ENCODE measurements around the gene SPATA45.

DNA sequence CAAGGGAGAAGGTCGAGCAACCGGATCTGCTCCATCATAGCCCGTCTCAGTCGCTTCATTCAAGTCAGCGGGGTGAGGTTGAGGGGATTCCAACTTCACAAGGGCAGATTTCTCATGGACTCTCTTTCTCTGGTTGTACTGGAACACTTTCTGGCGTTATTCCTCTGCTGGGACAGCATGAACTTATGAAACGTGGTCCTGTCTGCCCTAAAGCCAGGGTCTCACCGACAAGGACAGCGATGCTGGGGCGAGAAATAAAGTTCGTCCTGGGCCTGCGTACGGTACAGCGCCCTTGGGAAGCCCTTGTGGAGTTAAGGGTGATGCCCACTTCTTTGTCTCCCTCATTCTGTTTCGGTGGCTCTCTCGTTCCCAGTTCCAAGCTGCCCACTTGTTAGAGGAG, 9.3 kb upstream of the SPATA45 start:
- no peak for TF ChIP-seq TEAD4 (IDR thresholded peaks at IDR 0.05; ENCODE audit: borderline replicate concordance, insufficient read depth)
- TF ChIP-seq, protein P1, sequence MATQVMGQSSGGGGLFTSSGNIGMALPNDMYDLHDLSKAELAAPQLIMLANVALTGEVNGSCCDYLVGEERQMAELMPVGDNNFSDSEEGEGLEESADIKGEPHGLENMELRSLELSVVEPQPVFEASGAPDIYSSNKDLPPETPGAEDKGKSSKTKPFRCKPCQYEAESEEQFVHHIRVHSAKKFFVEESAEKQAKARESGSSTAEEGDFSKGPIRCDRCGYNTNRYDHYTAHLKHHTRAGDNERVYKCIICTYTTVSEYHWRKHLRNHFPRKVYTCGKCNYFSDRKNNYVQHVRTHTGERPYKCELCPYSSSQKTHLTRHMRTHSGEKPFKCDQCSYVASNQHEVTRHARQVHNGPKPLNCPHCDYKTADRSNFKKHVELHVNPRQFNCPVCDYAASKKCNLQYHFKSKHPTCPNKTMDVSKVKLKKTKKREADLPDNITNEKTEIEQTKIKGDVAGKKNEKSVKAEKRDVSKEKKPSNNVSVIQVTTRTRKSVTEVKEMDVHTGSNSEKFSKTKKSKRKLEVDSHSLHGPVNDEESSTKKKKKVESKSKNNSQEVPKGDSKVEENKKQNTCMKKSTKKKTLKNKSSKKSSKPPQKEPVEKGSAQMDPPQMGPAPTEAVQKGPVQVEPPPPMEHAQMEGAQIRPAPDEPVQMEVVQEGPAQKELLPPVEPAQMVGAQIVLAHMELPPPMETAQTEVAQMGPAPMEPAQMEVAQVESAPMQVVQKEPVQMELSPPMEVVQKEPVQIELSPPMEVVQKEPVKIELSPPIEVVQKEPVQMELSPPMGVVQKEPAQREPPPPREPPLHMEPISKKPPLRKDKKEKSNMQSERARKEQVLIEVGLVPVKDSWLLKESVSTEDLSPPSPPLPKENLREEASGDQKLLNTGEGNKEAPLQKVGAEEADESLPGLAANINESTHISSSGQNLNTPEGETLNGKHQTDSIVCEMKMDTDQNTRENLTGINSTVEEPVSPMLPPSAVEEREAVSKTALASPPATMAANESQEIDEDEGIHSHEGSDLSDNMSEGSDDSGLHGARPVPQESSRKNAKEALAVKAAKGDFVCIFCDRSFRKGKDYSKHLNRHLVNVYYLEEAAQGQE (IDR thresholded peaks at IDR 0.05; ENCODE audit: low read depth, low read length), result no peak
- TF ChIP-seq EP300 (IDR thresholded peaks at IDR 0.05; ENCODE audit: borderline replicate concordance in 1 of 2, low read depth in 1 of 2, low read length in 1 of 2), result no peak
- TF ChIP-seq, protein P2, sequence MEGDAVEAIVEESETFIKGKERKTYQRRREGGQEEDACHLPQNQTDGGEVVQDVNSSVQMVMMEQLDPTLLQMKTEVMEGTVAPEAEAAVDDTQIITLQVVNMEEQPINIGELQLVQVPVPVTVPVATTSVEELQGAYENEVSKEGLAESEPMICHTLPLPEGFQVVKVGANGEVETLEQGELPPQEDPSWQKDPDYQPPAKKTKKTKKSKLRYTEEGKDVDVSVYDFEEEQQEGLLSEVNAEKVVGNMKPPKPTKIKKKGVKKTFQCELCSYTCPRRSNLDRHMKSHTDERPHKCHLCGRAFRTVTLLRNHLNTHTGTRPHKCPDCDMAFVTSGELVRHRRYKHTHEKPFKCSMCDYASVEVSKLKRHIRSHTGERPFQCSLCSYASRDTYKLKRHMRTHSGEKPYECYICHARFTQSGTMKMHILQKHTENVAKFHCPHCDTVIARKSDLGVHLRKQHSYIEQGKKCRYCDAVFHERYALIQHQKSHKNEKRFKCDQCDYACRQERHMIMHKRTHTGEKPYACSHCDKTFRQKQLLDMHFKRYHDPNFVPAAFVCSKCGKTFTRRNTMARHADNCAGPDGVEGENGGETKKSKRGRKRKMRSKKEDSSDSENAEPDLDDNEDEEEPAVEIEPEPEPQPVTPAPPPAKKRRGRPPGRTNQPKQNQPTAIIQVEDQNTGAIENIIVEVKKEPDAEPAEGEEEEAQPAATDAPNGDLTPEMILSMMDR (IDR thresholded peaks at IDR 0.05), result no peak
- no peak for TF ChIP-seq SMC3 (IDR thresholded peaks at IDR 0.05; ENCODE audit: low read depth, low read length)
- no peak for TF ChIP-seq NFIC (IDR thresholded peaks at IDR 0.05; ENCODE audit: borderline replicate concordance)
- TF ChIP-seq MEF2A (IDR thresholded peaks at IDR 0.05; ENCODE audit: borderline replicate concordance, low read depth), result no peak
- TF ChIP-seq GABPA (IDR thresholded peaks at IDR 0.05; ENCODE audit: low read depth), result no peak
- TF ChIP-seq, protein P3, sequence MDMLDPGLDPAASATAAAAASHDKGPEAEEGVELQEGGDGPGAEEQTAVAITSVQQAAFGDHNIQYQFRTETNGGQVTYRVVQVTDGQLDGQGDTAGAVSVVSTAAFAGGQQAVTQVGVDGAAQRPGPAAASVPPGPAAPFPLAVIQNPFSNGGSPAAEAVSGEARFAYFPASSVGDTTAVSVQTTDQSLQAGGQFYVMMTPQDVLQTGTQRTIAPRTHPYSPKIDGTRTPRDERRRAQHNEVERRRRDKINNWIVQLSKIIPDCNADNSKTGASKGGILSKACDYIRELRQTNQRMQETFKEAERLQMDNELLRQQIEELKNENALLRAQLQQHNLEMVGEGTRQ (IDR thresholded peaks at IDR 0.05; ENCODE audit: borderline replicate concordance, low read depth, low read length), result no peak
- TF ChIP-seq, protein P4, sequence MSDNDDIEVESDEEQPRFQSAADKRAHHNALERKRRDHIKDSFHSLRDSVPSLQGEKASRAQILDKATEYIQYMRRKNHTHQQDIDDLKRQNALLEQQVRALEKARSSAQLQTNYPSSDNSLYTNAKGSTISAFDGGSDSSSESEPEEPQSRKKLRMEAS (IDR thresholded peaks at IDR 0.05; ENCODE audit: low read depth), result no peak
- no peak for TF ChIP-seq POLR2AphosphoS5 (IDR thresholded peaks at IDR 0.05; ENCODE audit: low read depth, low read length)
